HCT116 (cell line): Measurements from ENCODE around the gene HIGD2A. TPM values are rescaled to one million over a fixed set of nuclear protein-coding genes. Genes with fewer than 3 reads are reported as not detected.

Experiments
- ATAC-seq: fragments of 200-7000 bp; cut with Tn5 transposase; 2 replicates; pipeline ENCODE4 v1.9.1; 2020; ENCODE audit warnings: mild to moderate bottlenecking, moderate library complexity
- BruUV-seq: library from RNA; stranded (reverse); fragments of 400-500 nt; replicated peaks from 2 replicates; lab custom pipeline; 2021; lab: Mats Ljungman, UMichigan
- CTCF ChIA-PET: fragments of 300-600 bp; sonication (Branson Sonifier 250); formaldehyde crosslinking; loops from one replicate; lab custom pipeline; 2021; ENCODE audit warnings: antibody characterized with exemption; lab: Charles Lee
- POLR2A ChIA-PET: fragments of 300-600, 350-600 bp; sonication (Branson Sonifier 250); formaldehyde crosslinking; loops from one replicate; lab custom pipeline; 2021; ENCODE audit warnings: antibody characterized with exemption; lab: Charles Lee
- RAD21 ChIA-PET, 2 experiments: fragments of 300-600 bp; sonication (Branson Sonifier 250); formaldehyde crosslinking; loops; one replicate each; lab custom pipeline; 2023; ENCODE audit warnings: low total read pairs in 2 of 2; ENCODE audit not compliant: uncharacterized antibody in 2 of 2, unreplicated experiment in 2 of 2, low non-redundant PET in 1 of 2; lab: Charles Lee
- DNase-seq: peaks from one replicate; pipeline ENCODE4 v3.0.0-alpha.2; 2010; ENCODE audit warnings: low read depth, low spot score
- H2AFZ ChIP-seq: fragments of 200-600 bp; shearing (Covaris generic), sonication (generic); 2 replicates; pipeline ENCODE4 v1.6.1; 2017; ENCODE audit warnings: low read depth, mixed run types, mixed read lengths, antibody characterized with exemption, low read length; ENCODE audit not compliant: poor library complexity, severe bottlenecking
- H3K27ac ChIP-seq: 2 replicates; pipeline ENCODE4 v1.5.1; 2012; ENCODE audit warnings: low read depth, low read length
- H3K27me3 ChIP-seq: fragments of 200-600 bp; sonication (generic); 2 replicates; pipeline ENCODE4 v1.6.1; 2016; ENCODE audit warnings: mixed run types, low read length, mixed read lengths; ENCODE audit not compliant: insufficient read depth
- H3K36me3 ChIP-seq, 2 experiments: fragments of 200-500 bp in 1 of 2; fragments of 200-600 bp in 1 of 2; sonication (Bioruptor generic) in 1 of 2; sonication (generic) in 1 of 2; 2 replicates each; pipeline versions ENCODE4 v1.5.1 to v1.6.1; 2014 to 2016; ENCODE audit warnings: low read length in 2 of 2, inconsistent platforms in 1 of 2, mixed read lengths in 1 of 2, mixed run types in 1 of 2; ENCODE audit not compliant: insufficient read depth in 2 of 2, control insufficient read depth in 1 of 2
- H3K4me1 ChIP-seq, 2 experiments: fragments of 200-600 bp in 1 of 2; sonication (generic) in 1 of 2; 2 replicates each; pipeline versions ENCODE4 v1.5.1 to v1.6.1; 2012 to 2017; ENCODE audit warnings: low read length in 2 of 2, inconsistent platforms in 1 of 2, mild to moderate bottlenecking in 1 of 2, mixed read lengths in 1 of 2, mixed run types in 1 of 2, moderate library complexity in 1 of 2; ENCODE audit not compliant: insufficient read depth in 2 of 2, control insufficient read depth in 1 of 2
- H3K4me2 ChIP-seq: fragments of 200-600 bp; sonication (generic); 2 replicates; pipeline ENCODE4 v1.6.1; 2017; ENCODE audit warnings: mixed run types, low read length, mixed read lengths
- H3K4me3 ChIP-seq, 2 experiments: fragments of 200-600 bp in 1 of 2; sonication (generic) in 1 of 2; replicated peaks in 1 of 2; 2 replicates each; pipeline ENCODE4 v1.5.1; 2011 to 2016; ENCODE audit warnings: low read length in 2 of 2, control low read depth in 1 of 2, low read depth in 1 of 2, mild to moderate bottlenecking in 1 of 2, mixed read lengths in 1 of 2, mixed run types in 1 of 2
- H3K79me2 ChIP-seq: fragments of 200-600 bp; sonication (generic); 2 replicates; pipeline ENCODE4 v1.6.1; 2017; ENCODE audit warnings: mild to moderate bottlenecking, mixed run types, low read length, moderate library complexity, mixed read lengths; ENCODE audit not compliant: insufficient read depth
- H3K9ac ChIP-seq: fragments of 200-600 bp; sonication (generic); 2 replicates; pipeline ENCODE4 v1.6.1; 2016; ENCODE audit warnings: low read length, mixed read lengths
- H3K9me2 ChIP-seq: fragments of 200-600 bp; sonication (generic), shearing (Covaris generic); 2 replicates; pipeline ENCODE4 v1.6.1; 2017; ENCODE audit warnings: mixed run types, mild to moderate bottlenecking, moderate library complexity; ENCODE audit not compliant: insufficient read depth
- H3K9me3 ChIP-seq, 2 experiments: fragments of 200-500 bp in 1 of 2; fragments of 200-600 bp in 1 of 2; sonication (Bioruptor generic) in 1 of 2; sonication (generic) in 1 of 2; 2 replicates each; pipeline ENCODE4 v1.6.1; 2014 to 2017; ENCODE audit warnings: low read length in 2 of 2, mixed read lengths in 2 of 2, inconsistent platforms in 1 of 2, low read depth in 1 of 2, mild to moderate bottlenecking in 1 of 2, mixed run types in 1 of 2, moderate library complexity in 1 of 2; ENCODE audit not compliant: control insufficient read depth in 1 of 2, insufficient read depth in 1 of 2
- H4K20me1 ChIP-seq: fragments of 200-600 bp; sonication (generic), shearing (Covaris generic); 2 replicates; pipeline ENCODE4 v1.6.1; 2017; ENCODE audit warnings: mixed run types, mild to moderate bottlenecking, moderate library complexity; ENCODE audit not compliant: insufficient read depth
- CEBPB ChIP-seq: IDR thresholded peaks from 2 replicates; pipeline ENCODE4 v1.6.1; 2012; ENCODE audit warnings: low read depth
- EGR1 ChIP-seq: IDR thresholded peaks from 2 replicates; pipeline ENCODE4 v1.6.1; 2012; ENCODE audit warnings: low read depth
- EZH2 ChIP-seq: fragments of 200-600 bp; sonication (generic); IDR thresholded peaks from 2 replicates; pipeline ENCODE4 v1.6.1; 2017; ENCODE audit warnings: antibody characterized with exemption, mixed run types
- FOSL1 ChIP-seq: IDR thresholded peaks from 2 replicates; pipeline ENCODE4 v1.6.1; 2012; ENCODE audit warnings: low read depth
- ZFX ChIP-seq: fragments of 450-650 bp; IDR thresholded peaks from 2 replicates; pipeline ENCODE4 v1.6.1; 2017
- intact Hi-C: fragments of 100-400 bp; cut with micrococcal nuclease; formaldehyde crosslinking; loops from 2 replicates; pipeline ENCODE4 v1.10.0; 2022
- total RNA-seq: library from RNA; stranded (reverse); gene quantifications from one replicate; pipeline ENCODE4 v1.2.1, GENCODE V29; 2021; ENCODE audit not compliant: unreplicated experiment
- TF ChIP-seq, protein P1 (sequence below): IDR thresholded peaks from 2 replicates; pipeline ENCODE4 v1.6.1; 2012
- TF ChIP-seq, protein P2 (sequence below): IDR thresholded peaks from 2 replicates; pipeline ENCODE4 v1.6.1; 2012
- TF ChIP-seq, protein P3 (sequence below), 3 experiments: fragments of 200-600 bp in 1 of 3; sonication (generic) in 1 of 3; IDR thresholded peaks in 2 of 3; conservative IDR thresholded peaks in 1 of 3; 2 replicates each; pipeline ENCODE4 v1.5.1; 2012 to 2017; ENCODE audit warnings: low read depth in 2 of 3, low read length in 2 of 3, antibody characterized with exemption in 1 of 3, borderline replicate concordance in 1 of 3, control low read depth in 1 of 3, mild to moderate bottlenecking in 1 of 3, mixed read lengths in 1 of 3, mixed run types in 1 of 3, moderate library complexity in 1 of 3; ENCODE audit not compliant: insufficient read depth in 1 of 3
- TF ChIP-seq, protein P4 (sequence below): IDR thresholded peaks from 2 replicates; pipeline ENCODE4 v1.6.1; 2012; ENCODE audit warnings: low read depth

The HIGD2A gene
- total RNA-seq, 1 experiment from 2014 or later = 130 TPM

DNA sequence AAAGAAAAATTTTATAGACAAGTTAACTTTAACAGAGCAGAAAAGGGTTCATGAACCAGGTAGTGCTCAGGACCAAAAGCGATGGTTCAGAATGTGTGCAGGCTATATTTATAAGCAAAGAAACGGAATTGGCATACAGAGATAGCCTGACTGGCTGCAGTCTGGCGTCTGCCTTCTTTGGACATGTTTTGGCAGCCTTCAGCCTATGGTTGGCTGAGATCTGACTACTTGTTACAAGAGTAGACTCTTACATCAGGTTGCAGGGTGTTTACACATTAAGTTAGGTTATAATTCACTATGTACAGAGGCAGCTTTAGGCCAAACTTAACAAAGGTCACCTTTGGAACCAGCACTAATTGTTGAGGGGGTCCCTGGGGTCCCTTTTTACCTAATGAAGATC, 7.1 kb upstream of the HIGD2A start:
- no peak overlapping the region for H3K4me2 ChIP-seq
- DNase-seq (no peak), ATAC-seq (no peak)
- peaks cover 25% of the 10 kb centered on the region for H3K79me2 ChIP-seq
- intact Hi-C loops = no loop called here
- H3K36me3 ChIP-seq = peaks cover 33 to 58% of the 10 kb centered on the region in 2 experiments; a peak in 3 of 4 replicates
- no peak overlapping the region for H2AFZ ChIP-seq
- no peak overlapping the region for H3K9ac ChIP-seq
- RAD21 ChIA-PET = no interaction called here
- H4K20me1 ChIP-seq = peaks cover 8% of the 10 kb centered on the region; the same call in 1 of the 2 replicates
- no peaks in the 10 kb centered on the region for H3K9me2 ChIP-seq
- H3K27me3 ChIP-seq = no peaks in the 10 kb centered on the region
- POLR2A ChIA-PET = interaction anchor here (0.6 kb wide), 1 partner anchor 20 kb away, joined by 3 read pairs; the partner anchor contains the start of gene KIAA1191
- no TSS peak for BruUV-seq
- TF ChIP-seq, protein P1, sequence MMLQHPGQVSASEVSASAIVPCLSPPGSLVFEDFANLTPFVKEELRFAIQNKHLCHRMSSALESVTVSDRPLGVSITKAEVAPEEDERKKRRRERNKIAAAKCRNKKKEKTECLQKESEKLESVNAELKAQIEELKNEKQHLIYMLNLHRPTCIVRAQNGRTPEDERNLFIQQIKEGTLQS = no peak
- TF ChIP-seq, protein P2, sequence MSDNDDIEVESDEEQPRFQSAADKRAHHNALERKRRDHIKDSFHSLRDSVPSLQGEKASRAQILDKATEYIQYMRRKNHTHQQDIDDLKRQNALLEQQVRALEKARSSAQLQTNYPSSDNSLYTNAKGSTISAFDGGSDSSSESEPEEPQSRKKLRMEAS = no peak
- TF ChIP-seq FOSL1 = no peak
- TF ChIP-seq EGR1 = no peak
- TF ChIP-seq, protein P3, sequence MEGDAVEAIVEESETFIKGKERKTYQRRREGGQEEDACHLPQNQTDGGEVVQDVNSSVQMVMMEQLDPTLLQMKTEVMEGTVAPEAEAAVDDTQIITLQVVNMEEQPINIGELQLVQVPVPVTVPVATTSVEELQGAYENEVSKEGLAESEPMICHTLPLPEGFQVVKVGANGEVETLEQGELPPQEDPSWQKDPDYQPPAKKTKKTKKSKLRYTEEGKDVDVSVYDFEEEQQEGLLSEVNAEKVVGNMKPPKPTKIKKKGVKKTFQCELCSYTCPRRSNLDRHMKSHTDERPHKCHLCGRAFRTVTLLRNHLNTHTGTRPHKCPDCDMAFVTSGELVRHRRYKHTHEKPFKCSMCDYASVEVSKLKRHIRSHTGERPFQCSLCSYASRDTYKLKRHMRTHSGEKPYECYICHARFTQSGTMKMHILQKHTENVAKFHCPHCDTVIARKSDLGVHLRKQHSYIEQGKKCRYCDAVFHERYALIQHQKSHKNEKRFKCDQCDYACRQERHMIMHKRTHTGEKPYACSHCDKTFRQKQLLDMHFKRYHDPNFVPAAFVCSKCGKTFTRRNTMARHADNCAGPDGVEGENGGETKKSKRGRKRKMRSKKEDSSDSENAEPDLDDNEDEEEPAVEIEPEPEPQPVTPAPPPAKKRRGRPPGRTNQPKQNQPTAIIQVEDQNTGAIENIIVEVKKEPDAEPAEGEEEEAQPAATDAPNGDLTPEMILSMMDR (IDR thresholded peaks at IDR 0.05 in 2 of 3, conservative IDR thresholded peaks at IDR 0.05 in 1 of 3; ENCODE audit: borderline replicate concordance in 1 of 3, insufficient read depth in 1 of 3, low read depth in 2 of 3, low read length in 2 of 3) = no peak
- TF ChIP-seq CEBPB = no peak
- TF ChIP-seq EZH2 = no peak
- TF ChIP-seq, protein P4, sequence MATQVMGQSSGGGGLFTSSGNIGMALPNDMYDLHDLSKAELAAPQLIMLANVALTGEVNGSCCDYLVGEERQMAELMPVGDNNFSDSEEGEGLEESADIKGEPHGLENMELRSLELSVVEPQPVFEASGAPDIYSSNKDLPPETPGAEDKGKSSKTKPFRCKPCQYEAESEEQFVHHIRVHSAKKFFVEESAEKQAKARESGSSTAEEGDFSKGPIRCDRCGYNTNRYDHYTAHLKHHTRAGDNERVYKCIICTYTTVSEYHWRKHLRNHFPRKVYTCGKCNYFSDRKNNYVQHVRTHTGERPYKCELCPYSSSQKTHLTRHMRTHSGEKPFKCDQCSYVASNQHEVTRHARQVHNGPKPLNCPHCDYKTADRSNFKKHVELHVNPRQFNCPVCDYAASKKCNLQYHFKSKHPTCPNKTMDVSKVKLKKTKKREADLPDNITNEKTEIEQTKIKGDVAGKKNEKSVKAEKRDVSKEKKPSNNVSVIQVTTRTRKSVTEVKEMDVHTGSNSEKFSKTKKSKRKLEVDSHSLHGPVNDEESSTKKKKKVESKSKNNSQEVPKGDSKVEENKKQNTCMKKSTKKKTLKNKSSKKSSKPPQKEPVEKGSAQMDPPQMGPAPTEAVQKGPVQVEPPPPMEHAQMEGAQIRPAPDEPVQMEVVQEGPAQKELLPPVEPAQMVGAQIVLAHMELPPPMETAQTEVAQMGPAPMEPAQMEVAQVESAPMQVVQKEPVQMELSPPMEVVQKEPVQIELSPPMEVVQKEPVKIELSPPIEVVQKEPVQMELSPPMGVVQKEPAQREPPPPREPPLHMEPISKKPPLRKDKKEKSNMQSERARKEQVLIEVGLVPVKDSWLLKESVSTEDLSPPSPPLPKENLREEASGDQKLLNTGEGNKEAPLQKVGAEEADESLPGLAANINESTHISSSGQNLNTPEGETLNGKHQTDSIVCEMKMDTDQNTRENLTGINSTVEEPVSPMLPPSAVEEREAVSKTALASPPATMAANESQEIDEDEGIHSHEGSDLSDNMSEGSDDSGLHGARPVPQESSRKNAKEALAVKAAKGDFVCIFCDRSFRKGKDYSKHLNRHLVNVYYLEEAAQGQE = no peak
- no peak for TF ChIP-seq ZFX
- H3K4me1 ChIP-seq = peaks cover 0 to 1% of the 10 kb centered on the region in 2 experiments; a peak in 2 of 4 replicates
- H3K27ac ChIP-seq = no peak overlapping the region
- CTCF ChIA-PET = interaction anchor here (0.6 kb wide), 1 partner anchor 11 kb away, joined by 3 read pairs; no protein-coding TSS in a partner anchor
- no peak overlapping the region for H3K4me3 ChIP-seq
- H3K9me3 ChIP-seq = no peaks in the 10 kb centered on the region
